ENCODE results near the gene YTHDF1.

The YTHDF1 gene

DNA sequence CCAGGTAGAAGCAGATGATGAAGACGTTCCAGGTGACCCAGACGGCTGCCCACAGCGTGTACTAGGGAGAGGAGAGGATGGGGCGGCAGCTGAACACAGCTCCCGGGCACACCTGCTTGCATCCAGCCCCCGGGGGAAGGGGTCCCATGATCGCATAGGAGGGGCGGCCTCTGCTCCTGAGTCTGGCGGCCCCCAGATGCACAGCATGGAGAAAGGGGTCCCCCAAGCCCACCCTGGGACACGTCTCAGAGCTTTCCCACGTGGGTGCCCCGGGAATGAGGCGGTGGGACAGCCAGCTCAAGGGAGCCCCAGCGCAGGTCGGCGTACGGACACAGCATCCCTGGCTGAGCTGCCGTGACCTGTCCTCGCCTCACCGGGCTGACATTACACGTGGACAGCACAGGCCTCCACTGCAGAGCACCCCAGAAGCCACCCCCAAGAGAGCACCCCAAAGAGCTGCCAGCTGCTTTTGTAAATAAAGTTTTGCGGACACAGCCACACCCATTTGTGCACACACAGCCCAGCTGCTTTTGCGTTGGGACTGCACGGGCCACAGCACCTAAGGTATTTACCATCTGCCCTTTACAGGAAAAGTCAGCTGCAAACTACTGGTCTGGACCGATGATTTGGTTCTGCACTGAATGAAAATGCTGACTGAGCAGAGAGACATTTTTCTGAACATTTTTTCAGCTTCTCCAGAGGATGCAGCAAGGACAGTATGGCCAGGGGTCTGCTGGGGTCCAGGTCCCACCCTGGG is 33.1 kb upstream of the YTHDF1 start:
- DNase-seq: no peak

GRCh38 chr20:63247671-63248228 is 31.8 kb upstream of the YTHDF1 start:
- no peak for DNase-seq

GRCh38 chr20:63246490-63247288 is 30.8 kb upstream of the YTHDF1 start:
- peak; percentile 68 for DNase-seq

- no peak for DNase-seq
These were observed 28.5 kb upstream of the YTHDF1 start for GRCh38 chr20:63244468-63244867.

DNA sequence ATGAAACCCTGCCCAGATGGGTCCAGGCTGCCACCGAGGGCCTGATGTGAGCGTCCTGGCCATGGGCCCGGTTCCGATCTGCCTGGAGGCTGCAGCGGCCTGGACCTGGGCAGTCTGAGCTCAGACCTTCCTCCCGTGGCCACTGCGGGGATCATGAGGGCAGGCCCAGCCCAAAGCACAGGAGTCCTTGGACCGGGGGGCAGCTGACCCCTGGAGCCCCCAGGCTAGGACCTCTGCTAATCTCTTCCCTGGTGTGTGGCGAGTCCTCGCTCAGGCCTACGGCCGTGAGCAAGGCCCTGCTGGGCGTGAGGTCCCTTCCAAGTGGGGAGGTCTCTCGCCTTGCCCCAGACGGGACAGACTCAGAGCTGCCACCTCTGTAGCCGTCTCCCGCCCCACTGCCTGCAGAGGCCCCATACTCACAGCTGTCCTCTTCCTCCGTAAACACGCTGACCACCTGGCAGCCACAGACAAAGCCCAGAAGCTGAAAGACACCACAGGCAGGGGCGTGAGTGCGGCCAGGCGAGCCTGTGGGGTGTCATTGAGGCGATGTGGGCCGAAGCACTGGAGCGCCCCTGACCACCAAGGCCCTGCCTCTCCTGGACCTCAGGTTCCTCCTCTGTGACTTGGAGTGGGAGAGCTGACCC is 27.8 kb upstream of the YTHDF1 start:
- no peak for DNase-seq

GRCh38 chr20:63242736-63243135 is 26.8 kb upstream of the YTHDF1 start:
- DNase-seq: no peak

GRCh38 chr20:63241272-63241671 is 25.3 kb upstream of the YTHDF1 start:
- DNase-seq: no peak

GRCh38 chr20:63240004-63240403 is 24.1 kb upstream of the YTHDF1 start:
- DNase-seq: no peak

DNA sequence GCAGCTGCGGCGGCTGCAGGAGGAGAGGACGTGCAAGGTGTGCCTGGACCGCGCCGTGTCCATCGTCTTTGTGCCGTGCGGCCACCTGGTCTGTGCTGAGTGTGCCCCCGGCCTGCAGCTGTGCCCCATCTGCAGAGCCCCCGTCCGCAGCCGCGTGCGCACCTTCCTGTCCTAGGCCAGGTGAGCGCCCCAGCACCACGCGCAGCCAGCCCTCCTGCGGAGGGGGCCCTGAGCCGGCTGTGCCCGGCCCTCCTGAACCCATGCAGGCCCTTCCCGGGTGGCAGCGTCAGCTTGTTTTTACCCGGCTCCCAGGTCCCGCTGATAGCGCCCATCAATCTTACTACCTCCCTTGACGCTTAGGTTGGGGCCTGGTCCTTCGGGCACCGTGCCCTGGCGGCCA is 23.5 kb upstream of the YTHDF1 start:
- no peak for DNase-seq

DNA sequence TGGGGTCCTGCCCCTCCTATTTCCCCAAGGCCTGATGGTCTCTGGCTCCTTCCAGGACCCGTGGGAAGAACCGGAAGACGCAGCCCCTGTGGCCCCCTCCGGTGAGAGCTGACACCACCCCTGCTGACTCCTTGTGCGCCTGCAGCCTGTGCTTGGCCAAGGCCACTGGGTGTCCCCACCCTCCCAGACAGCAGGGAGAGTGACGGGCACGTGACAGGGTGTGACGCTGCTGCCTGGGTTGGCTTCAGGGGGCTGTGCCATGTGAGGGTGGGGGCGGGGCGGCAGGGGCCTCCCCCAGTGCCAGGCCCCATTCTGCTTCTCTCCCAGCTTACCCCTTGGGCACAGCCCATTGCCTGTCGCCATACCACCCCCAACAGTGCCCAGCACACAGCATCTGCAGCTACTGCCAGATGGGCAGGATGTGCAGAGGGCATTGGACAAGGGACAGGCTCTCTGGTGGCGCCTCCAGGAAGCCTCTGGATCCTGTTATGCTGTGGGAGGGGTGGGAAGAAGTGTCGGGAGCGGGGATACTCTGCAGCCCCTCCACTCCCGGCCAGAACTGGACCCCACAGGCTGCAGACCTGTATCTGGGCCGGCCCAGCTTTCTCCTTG is 22.7 kb upstream of the YTHDF1 start:
- no peak for DNase-seq

- DNase-seq: no peak
These were observed 22.1 kb upstream of the YTHDF1 start for GRCh38 chr20:63238031-63238430.

DNA sequence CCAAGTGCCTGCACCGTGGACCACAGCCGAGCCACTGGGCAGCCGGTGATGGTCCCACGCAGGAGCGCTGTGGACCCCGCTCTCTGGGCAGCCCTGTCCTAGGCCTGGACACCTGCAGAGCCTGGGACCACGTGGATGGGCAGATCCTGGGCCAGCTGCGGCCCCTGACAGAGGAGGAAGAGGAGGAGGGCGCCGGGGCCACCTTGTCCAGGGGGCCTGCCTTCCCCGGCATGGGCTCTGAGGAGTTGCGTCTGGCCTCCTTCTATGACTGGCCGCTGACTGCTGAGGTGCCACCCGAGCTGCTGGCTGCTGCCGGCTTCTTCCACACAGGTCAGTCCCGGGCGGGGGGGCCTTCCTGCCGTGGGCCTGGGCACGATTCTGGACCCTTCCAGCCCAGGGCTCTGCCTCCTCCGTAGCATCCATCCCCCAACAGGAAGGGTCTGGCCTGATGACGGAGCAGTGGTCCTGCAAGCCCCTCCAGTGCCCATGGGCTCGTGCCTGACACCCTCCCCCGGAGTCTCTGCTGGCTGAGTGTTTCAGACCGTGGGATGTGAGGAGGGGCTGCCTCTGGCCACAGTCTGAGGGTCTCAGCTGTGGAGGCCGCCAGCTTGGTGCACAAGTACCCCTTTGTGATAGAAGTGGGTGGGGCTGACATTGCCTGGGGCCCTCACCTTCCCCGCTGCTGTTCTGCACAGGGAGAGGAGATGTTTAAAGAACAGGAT is 20.3 kb upstream of the YTHDF1 start:
- peak; percentile 63 for DNase-seq

DNA sequence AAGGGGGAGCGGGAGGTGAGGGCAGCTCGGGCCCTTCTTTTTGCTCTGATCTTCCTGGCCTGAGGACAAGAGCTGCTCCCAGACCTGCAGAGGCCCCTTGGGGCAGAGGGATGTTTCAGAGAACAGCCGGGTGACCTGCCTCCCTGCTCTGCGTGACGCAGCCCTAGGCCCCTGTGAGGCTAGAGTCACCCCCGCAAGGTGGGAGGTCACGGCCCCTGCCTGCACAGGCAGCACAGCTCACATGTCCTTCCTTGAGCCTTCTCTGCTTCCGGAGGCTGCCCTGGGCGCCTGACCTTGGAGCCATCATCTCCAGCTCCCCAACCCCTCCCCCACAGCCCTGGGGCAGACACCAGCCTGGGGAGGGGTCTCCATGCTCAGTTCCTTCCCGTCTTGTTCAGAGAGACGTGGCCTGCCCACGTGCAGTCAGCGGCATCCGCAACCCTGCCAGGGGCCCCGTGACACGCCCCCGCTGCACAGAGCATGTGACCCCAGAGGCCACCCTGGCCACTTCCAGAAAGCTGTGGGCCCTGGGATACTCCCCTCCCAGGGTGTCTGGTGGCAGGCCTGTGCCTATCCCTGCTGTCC is 19.6 kb upstream of the YTHDF1 start, which contains the start of gene BIRC7:
Gene BIRC7 (plus strand): TSS at position 507 of the 585 bp plus-strand sequence. CDS start 192 bp downstream, outside the sequence.
- peak; percentile 66 for DNase-seq

DNA sequence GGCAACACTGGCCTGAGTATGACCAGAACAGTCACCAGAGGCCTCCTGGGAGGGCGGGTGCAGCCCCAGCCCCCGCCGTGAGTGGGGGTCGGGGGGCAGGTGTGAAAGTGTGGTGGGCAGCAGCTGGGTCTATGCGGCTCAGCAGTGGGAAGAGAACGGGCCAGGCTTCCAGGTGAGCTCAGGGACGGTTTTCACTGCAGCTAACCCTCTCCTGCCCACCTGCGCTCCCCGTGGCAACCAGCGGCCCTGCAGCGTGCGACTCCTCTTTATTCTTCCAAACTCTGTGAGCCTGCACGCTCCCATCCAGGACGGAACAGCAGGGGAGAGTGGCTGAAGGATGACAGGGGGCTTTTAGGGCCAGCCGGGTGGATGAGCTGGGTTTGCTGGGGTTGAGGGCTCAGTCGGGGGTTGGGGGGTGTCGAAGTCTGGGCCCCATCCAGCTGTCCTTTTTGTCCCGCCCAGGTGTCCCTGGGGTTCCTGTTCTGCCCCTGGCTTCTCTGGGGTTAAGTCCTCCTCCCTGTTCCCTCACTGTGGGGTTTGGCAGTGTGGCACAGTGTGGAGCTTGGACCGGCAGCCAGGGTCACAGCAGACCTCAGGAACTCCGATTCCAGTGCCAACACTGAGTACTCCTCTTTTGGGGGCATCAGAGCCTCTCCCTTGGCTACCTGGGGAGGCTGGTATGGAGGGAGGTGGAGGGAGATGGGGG is 18.9 kb upstream of the YTHDF1 start:
- no peak for DNase-seq

- no peak for DNase-seq
These were observed 18.0 kb upstream of the YTHDF1 start for GRCh38 chr20:63233924-63234323.

DNA sequence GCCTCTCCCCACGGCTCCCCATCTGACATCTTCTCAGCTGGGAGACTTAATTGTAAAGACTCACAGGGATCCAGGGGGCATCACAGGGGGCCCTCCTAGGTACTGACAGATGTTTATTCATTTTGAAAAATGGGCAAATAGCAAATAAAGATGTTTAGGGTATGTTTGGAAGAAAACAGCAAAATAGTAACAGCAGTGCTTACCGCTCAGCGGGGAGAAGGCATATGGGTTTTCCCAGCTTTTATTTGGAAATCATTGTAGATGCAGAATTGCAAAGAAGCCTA is 17.1 kb upstream of the YTHDF1 start:
- DNase-seq: no peak

DNA sequence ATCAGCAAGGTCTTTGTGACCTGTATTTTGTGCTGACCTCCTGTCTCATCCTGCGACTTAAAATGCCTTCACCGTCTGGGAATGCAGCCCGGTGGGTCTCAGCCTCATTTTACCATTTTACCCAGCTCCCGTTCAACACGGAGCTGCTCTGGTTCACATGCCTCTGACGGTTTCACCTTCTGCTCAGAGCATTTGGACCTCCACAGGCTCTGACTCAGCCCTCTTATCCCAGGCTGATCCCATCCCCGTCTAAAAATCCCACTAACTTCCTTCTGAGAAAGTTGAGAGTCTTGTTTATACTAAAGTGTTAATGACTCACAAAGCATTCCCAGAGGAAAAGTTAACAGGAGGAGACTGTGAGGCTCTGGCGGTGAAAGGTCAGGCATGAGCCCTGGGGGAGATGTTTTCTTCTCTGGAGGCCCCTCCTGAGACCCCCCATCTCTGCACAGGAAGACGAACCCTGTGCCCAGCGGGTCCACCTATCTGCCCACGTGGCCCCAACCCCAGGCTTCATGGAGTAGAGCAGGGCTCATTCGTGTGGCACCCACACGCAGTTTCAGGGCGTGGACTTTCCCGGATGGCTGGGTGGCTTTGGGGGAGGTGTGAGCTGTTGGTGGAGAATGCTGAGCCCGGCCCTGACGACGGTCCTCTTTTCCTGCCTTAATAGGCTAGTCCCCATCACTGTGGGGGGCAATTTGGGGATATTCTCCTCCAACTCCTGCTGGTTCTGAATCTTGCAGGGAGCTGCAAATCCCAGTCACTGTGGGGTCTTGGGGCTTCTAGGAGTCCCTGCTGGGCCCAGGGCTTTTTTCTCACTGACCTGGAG is 16.5 kb upstream of the YTHDF1 start:
- no peak for DNase-seq

DNA sequence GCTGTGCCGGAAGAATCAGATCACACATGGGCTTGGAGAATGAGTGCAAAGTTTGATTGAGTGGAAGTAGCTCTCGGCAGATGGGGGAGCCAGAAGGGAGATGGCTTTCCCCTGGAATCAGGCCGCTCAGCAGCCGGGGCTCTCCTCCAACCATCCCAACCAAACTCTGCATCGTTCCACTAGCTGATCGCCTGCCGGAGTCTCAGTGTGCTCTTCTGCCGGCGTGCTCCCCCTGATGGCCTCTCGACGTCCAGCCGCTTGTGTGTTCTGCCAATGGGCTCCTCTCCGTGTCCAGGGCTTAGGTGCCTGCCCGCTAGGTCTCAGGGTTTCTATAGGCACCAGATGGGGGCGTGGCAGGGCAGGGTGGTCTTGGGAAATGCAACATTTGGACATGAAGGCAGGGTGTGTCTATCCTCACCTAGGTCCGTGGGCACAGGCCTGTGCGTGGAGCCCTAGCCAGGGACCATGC is 14.9 kb upstream of the YTHDF1 start:
- DNase-seq: peak; percentile 87

- DNase-seq: no peak
These were observed 12.9 kb upstream of the YTHDF1 start for GRCh38 chr20:63228806-63229205.

DNA sequence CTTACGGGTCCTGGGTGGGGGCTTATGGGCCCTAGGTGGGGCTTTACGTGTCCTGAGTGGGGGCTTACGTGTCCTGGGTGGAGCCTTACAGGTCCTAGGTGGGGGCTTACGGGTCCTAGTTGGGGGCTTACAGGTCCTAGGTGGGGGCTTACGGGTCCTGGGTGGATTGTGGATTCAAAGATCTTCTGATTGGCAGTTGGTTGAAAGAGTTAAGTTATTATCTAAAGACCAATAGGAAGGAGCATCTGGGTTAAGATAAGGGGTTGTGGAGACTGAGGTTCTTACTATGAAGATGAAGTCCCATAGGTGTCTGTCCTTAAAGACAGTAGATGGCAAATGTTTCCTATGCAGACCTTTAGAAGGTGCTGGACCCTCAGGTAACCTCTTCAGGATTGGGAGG is 11.3 kb upstream of the YTHDF1 start:
- no peak for DNase-seq

All from retina (tissue), 1 donor.